HG03460 (cell line): ENCODE data around the gene S100A7.

Experiments
- ATAC-seq: cut with Tn5 transposase; IDR thresholded peaks from one replicate; pipeline ENCODE4 v1.9.1; 2021; ENCODE audit not compliant: unreplicated experiment

The S100A7 gene

GRCh38 chr1:153460551-153460950 is at the start of gene S100A7:
Gene S100A7, minus strand, starts transcription at chr1:153460651. Its CDS starts 1,638 bp downstream, at chr1:153459013.
- ATAC-seq, result no peak

GRCh38 chr1:153509729-153510354 is 49.4 kb upstream of the S100A7 start:
- ATAC-seq, result no peak

GRCh38 chr1:153509036-153509435 is 48.6 kb upstream of the S100A7 start:
- ATAC-seq, result no peak

GRCh38 chr1:153507926-153508583 is 47.6 kb upstream of the S100A7 start:
- no peak for ATAC-seq

GRCh38 chr1:153506831-153507413 is 46.5 kb upstream of the S100A7 start:
- ATAC-seq, result no peak

- ATAC-seq, result no peak
Measured at GRCh38 chr1:153506386-153506785, 45.9 kb upstream of the S100A7 start.

GRCh38 chr1:153505576-153505975 is 45.1 kb upstream of the S100A7 start:
- no peak for ATAC-seq

GRCh38 chr1:153503766-153504165 is 43.3 kb upstream of the S100A7 start:
- no peak for ATAC-seq

GRCh38 chr1:153498746-153499145 is 38.3 kb upstream of the S100A7 start:
- ATAC-seq, result no peak

GRCh38 chr1:153495536-153495935 is 35.1 kb upstream of the S100A7 start:
- ATAC-seq, result no peak

- ATAC-seq, result no peak
Measured at GRCh38 chr1:153494976-153495535, 34.6 kb upstream of the S100A7 start.

GRCh38 chr1:153493343-153493960 is 33.0 kb upstream of the S100A7 start:
- no peak for ATAC-seq

GRCh38 chr1:153490272-153491051 is 30.0 kb upstream of the S100A7 start:
- no peak for ATAC-seq

GRCh38 chr1:153488731-153489130 is 28.3 kb upstream of the S100A7 start:
- no peak for ATAC-seq

GRCh38 chr1:153487707-153488106 is 27.3 kb upstream of the S100A7 start:
- ATAC-seq, result no peak

- ATAC-seq, result no peak
Measured at GRCh38 chr1:153485863-153486262, 25.4 kb upstream of the S100A7 start.

- no peak for ATAC-seq
Measured at GRCh38 chr1:153483776-153484175, 23.3 kb upstream of the S100A7 start.

GRCh38 chr1:153481124-153481523 is 20.7 kb upstream of the S100A7 start:
- no peak for ATAC-seq

- ATAC-seq, result no peak
Measured at GRCh38 chr1:153478692-153479618, 18.5 kb upstream of the S100A7 start.
